Cardiac fibroblast (primary cell): ENCODE data around the gene ZNF732.
A peak's percentile ranks its signal among the peaks of the same experiment; 100 is the strongest.
"Not testable (repeated sequence)": the region's sequence is repeated elsewhere in the genome, so short reads cannot be mapped to it uniquely, and the experiment has no call there.

Experiments used
- DNase-seq, 2 donors: peaks; one replicate each; pipeline versions ENCODE4 v3.0.0 to v3.0.0-alpha.2; 2010; ENCODE audit warnings: low read depth in 2 of 2
- H3K4me3 ChIP-seq, 2 donors: replicated peaks in 1 of 2; 1 replicate in 1 of 2; 2 replicates in 1 of 2; pipeline ENCODE4 v1.5.1; 2011; ENCODE audit warnings: low read depth in 2 of 2, low read length in 2 of 2, mild to moderate bottlenecking in 2 of 2, moderate library complexity in 1 of 2
- TF ChIP-seq, protein P1 (sequence below): IDR thresholded peaks from one replicate; pipeline ENCODE4 v1.5.1; 2011; ENCODE audit warnings: low read depth, mild to moderate bottlenecking, low read length, inconsistent platforms

Gene ZNF732

DNA sequence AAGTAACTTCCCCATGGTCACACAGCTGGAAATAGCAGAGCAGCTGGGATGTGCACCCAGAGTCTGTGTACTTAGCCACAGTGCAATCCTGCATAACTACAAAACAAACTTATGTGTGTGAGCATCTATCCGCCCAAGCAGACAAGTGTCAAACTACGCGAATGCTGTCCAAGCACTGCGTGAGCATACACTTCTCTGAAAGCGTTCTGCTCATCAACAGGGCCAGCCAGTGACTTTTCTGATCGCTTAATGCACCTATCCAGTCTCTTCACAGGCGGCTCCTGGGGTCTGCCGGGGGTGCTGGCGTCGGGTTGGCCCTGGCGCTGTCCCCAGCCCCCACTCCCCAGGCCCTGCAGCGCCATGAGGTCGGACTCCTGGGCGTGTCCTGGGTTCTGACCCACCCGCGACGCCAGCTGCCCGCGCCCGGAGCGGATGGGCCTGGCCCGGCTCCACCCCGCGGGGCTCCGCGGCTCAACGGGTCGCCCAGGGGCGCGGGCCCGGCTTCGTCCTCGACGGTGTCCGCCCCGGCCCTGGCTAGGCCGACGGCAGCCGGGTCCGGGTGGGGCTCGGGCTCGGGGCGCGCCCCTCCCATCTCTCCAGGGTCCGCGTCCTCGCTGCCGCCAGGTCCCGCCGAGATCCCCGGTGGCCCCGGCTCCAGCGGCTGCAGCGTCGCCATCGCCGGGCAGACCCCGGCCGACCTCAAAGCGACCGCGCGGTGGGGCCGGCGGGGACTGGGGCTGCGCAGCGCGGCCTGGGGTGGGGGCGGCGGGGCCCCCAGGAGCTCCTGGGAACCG, 31.0 kb upstream of the ZNF732 start:
- TF ChIP-seq, protein P1, sequence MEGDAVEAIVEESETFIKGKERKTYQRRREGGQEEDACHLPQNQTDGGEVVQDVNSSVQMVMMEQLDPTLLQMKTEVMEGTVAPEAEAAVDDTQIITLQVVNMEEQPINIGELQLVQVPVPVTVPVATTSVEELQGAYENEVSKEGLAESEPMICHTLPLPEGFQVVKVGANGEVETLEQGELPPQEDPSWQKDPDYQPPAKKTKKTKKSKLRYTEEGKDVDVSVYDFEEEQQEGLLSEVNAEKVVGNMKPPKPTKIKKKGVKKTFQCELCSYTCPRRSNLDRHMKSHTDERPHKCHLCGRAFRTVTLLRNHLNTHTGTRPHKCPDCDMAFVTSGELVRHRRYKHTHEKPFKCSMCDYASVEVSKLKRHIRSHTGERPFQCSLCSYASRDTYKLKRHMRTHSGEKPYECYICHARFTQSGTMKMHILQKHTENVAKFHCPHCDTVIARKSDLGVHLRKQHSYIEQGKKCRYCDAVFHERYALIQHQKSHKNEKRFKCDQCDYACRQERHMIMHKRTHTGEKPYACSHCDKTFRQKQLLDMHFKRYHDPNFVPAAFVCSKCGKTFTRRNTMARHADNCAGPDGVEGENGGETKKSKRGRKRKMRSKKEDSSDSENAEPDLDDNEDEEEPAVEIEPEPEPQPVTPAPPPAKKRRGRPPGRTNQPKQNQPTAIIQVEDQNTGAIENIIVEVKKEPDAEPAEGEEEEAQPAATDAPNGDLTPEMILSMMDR = no peak
- peak; percentile 5 to 22 for DNase-seq

DNA sequence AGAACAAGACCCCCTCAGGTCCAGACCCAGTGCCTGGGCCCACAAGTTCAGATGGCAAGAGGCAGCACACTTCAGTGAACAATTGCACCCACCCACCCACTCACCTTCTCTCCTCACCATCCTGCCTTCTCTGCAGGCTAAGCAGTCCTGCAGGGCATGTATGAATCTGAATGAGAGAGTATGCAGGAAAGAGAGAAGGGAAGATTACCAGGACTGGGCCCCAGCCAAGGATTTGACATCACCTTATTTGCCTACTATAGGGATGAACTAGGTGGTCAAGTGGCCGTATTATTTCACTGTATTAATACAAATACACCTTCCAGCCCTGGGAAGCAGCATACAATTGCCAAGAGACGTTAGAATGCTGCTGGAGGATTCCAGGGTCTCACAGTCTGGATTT, 30.2 kb upstream of the ZNF732 start:
- no peak overlapping the region for H3K4me3 ChIP-seq
- TF ChIP-seq, protein P1 = no peak
- no peak for DNase-seq

More for the DNA sequence above, 31.0 kb upstream of the ZNF732 start:
- peak overlapping the region; percentile 89 to 95 for H3K4me3 ChIP-seq

DNA sequence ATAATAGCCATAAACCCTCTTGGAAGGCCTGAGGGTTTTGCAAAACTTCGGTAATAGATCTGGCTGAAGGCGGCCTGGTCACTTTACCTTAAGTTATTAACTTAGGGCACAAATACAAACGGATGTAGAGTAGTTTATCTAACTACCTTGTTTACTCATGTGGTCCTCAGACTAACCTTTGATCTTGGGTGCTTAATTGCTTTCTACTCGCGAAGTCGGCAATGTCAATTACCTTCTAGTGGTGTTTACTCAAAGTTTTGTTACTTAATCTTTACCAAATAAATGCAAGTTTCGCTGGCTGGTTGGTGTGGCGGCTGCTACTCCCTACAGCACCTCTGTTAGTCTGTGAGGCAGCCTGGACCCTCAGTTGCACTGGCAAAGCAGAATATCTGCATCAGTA, 23.5 kb upstream of the ZNF732 start:
- TF ChIP-seq, protein P1 = no peak
- H3K4me3 ChIP-seq = no peak overlapping the region
- no peak for DNase-seq

DNA sequence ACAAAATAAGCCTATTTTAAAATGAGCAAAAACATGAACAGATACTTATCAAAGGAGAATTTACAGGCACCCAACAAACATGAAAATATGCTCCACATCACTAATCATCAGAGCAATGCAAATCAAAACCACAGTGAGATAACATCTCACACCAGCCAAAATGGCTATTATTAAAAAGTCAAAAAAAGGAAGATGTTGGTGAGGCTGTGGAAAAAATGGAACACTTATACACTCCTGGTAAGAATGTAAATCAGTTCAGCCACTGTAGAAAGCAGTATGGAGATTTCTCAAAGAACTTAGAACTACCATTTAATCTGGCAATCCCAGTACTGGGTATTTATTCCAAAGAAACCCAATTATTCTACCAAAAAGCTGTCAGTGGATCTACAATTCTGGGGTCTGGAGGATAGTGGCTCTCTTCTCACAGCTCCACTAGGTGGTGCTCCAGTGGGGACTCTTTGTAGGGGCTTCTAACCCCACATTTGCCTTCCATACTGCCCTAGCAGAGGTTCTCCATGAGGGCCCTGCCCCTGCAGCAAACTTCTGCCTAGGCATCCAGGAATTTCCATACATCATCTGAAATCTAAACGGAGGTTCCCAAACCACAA, 9.1 kb upstream of the ZNF732 start:
- DNase-seq = no peak
- no peak overlapping the region for H3K4me3 ChIP-seq
- TF ChIP-seq, protein P1 = no peak

DNA sequence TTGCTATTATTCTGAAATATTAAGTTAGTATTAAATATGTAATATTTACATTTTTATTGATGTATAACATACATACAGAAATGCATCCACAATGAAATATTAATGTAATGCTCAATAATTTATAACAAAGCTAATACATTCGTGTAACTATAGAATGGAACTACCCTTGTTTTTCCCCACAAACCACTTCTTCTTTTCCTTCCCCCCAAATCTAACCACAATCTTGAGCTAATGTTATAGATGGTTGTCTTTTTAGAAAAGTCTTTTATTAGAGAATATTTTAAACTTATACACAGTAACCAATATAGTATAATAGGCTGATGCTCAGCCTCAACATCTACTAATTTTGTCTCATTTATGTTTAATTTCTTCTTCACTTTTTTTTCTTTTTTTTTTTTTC, 4.5 kb upstream of the ZNF732 start:
- H3K4me3 ChIP-seq = no peak overlapping the region
- TF ChIP-seq, protein P1 = no peak
- DNase-seq = no peak

DNA sequence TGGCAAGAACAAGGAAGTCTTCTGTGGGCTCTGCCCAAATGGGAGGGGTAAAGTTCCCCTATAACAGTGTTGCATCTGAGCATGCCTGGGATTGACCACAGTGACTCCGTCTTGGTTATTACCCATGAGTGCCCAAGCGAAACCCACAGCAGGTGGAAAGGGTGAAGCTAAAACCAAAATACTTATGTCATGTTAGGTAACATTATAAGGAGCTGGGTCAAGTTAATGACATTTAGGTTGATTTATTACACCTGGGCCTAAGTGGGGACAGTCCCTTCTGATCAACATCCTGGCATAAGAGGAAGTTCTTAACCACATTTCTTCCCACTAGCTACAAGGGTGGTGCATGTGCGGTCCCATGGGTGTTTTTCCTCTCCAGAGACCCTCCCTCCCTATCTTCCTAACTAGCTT, 1.3 kb upstream of the ZNF732 start:
- TF ChIP-seq, protein P1 = no peak
- H3K4me3 ChIP-seq = no peak overlapping the region
- no peak for DNase-seq

DNA sequence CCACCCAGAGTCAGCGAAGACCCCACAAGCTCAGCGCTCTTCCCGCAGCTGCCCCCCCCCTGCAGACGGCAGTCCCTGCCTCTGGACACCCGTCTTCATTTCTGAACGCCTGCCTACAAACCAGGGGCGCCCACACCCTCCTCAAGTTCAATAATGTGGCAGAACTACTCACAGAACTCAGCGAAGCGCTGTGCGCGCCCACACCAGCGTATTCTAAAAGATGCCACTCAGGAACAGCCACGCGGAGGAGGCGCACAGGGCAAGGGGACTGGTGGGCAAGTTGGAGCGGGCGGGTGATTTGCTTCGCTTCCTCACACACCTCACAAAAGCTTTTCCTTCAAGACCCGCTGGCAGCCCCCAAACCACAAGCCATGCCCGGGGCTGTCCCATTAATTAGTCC, 758 bp downstream of the ZNF732 start:
- H3K4me3 ChIP-seq = peak overlapping the region in 1 of 2 donors; percentile 57
- not testable (repeated sequence) for DNase-seq
